Esophagus squamous epithelium (tissue), 4 donors: ENCODE results near the gene CCDC32.

Experiments used
- POLR2A ChIP-seq, 4 donors: fragments of 450-650 bp; IDR thresholded peaks; one replicate each; pipeline ENCODE4 v1.6.1; 2017; ENCODE audit warnings: antibody characterized with exemption in 4 of 4, mild to moderate bottlenecking in 4 of 4, moderate library complexity in 3 of 4
- TF ChIP-seq, protein P1 (sequence below), 6 experiments: fragments of 450-650 bp in 4 of 6; fragments of 200-600 bp in 2 of 6; sonication (generic) in 2 of 6; IDR thresholded peaks; one replicate each; pipeline ENCODE4 v1.5.1; 2016 to 2019; ENCODE audit warnings: antibody characterized with exemption in 6 of 6, mild to moderate bottlenecking in 4 of 6, moderate library complexity in 4 of 6

DNA sequence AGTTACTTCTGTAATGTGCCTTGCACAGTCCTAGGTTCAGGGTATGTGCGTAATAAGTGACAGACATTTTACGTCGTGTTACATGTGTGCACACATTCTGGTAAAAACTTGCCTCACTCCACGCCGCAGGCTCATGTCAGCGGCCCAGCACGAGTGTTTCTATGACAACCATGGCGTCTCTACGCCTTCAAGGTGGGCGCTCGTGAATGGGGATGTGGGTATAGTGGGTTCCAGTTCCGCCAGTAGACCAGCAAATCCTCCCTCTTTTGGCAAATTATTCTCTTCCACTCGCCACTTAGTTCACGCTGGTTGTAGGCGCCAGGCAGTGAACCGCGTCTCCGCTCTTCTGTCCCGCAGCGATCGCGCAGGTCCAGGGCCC lies 53.8 kb downstream of the CCDC32 start:
- TF ChIP-seq, protein P1, sequence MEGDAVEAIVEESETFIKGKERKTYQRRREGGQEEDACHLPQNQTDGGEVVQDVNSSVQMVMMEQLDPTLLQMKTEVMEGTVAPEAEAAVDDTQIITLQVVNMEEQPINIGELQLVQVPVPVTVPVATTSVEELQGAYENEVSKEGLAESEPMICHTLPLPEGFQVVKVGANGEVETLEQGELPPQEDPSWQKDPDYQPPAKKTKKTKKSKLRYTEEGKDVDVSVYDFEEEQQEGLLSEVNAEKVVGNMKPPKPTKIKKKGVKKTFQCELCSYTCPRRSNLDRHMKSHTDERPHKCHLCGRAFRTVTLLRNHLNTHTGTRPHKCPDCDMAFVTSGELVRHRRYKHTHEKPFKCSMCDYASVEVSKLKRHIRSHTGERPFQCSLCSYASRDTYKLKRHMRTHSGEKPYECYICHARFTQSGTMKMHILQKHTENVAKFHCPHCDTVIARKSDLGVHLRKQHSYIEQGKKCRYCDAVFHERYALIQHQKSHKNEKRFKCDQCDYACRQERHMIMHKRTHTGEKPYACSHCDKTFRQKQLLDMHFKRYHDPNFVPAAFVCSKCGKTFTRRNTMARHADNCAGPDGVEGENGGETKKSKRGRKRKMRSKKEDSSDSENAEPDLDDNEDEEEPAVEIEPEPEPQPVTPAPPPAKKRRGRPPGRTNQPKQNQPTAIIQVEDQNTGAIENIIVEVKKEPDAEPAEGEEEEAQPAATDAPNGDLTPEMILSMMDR (IDR thresholded peaks at IDR 0.05), result no peak
- no peak for TF ChIP-seq POLR2A (IDR thresholded peaks at IDR 0.05)
